ENCODE measurements around the gene IL1RAP. TPM values are rescaled to one million over a fixed set of nuclear protein-coding genes. Genes with fewer than 3 reads are reported as not detected.

IL1RAP gene
- total RNA-seq, 4 donors from 2014 or later: 0.80 to 8.6 (median 2.7) TPM

DNA sequence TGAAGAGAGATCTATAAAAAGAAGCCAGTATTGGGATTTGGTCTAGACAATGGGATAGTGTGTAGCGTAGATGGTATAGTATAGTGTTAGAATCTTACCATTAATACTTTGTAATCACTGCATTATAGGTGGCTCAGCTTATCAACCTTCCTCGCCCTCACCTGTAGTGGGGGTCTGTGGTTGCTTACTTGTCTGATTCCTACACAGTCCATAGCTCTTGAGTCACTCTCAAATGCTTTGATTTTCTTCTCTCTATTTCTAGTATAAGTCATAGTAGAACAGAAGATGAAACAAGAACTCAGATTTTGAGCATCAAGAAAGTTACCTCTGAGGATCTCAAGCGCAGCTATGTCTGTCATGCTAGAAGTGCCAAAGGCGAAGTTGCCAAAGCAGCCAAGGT lies 115.2 kb downstream of the IL1RAP start:
- TF ChIP-seq, protein P1, sequence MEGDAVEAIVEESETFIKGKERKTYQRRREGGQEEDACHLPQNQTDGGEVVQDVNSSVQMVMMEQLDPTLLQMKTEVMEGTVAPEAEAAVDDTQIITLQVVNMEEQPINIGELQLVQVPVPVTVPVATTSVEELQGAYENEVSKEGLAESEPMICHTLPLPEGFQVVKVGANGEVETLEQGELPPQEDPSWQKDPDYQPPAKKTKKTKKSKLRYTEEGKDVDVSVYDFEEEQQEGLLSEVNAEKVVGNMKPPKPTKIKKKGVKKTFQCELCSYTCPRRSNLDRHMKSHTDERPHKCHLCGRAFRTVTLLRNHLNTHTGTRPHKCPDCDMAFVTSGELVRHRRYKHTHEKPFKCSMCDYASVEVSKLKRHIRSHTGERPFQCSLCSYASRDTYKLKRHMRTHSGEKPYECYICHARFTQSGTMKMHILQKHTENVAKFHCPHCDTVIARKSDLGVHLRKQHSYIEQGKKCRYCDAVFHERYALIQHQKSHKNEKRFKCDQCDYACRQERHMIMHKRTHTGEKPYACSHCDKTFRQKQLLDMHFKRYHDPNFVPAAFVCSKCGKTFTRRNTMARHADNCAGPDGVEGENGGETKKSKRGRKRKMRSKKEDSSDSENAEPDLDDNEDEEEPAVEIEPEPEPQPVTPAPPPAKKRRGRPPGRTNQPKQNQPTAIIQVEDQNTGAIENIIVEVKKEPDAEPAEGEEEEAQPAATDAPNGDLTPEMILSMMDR (IDR thresholded peaks at IDR 0.05): no peak
- TF ChIP-seq POLR2A (IDR thresholded peaks at IDR 0.05) (no peak), EP300 (IDR thresholded peaks at IDR 0.05; ENCODE audit: low read depth) (no peak), POLR2AphosphoS5 (IDR thresholded peaks at IDR 0.05) (no peak)
- WGBS, 2 donors (ENCODE audit: low coverage in 1 of 2): 95 to 96% methylated on average over 3 to 4 of the region's 4 CpGs

DNA sequence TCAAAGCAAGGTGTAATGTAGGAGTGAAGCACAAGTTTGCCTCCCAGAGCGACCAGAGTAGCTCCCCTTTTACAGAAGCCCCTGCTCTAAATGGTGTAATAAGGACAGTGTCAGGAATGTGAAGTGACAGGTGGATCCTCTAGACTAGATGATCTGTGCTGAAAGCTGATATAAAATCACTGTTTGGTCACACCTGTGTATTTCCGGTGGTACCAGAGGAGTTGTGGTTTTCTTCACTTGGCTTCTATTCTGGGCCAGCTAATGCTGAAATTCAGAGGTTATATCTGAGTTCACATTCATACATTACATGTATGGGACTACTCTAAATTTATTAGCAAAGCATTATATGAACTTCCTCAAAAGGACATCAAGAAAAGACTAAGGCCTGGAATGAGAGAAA lies 117.4 kb downstream of the IL1RAP start:
- 78 to 94% methylated on average over 2 of the region's 2 CpGs for WGBS, 2 donors (ENCODE audit: low coverage in 1 of 2)

More for the DNA sequence above, 115.2 kb downstream of the IL1RAP start:
- Histone ChIP-seq H3K9me3 (no peaks in the 10 kb centered on the region), H3K27ac (no peak overlapping the region), H3K4me3 (no peak overlapping the region), H3K27me3 (no peaks in the 10 kb centered on the region), H3K36me3 (no peaks in the 10 kb centered on the region), H3K4me1 (no peaks in the 10 kb centered on the region)
- in situ Hi-C loops (cut with MboI; ENCODE audit: low pct_ligation_motif_present in 1 of 4, low pct_unique_long_range_greater_than_20kb in 1 of 4, low sequenced_read_pairs in 3 of 4): no loop called here
- DNase-seq: no peak
- intact Hi-C loops (cut with DNase I; ENCODE audit: low total_unique reads): no loop called here

DNA sequence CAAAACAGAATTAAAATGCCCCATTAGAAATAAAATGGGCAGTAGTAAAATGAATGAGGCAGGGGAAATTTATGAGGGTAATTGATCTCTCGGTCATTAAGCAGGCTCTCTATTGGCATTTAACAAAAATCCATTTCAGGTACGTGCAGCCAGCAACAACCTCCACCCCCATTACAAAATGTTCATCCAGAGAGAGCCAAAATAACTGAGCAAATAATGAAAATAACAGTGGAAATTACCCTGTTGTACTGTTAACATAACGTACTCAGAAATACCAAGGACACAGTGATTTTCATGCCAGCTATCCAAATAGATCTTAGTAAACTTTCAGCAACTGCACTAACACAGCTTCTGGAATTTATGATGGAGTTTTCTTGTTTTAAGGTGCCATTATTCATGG lies 127.7 kb downstream of the IL1RAP start:
- Histone ChIP-seq H3K4me3 (no peak overlapping the region), H3K27ac (no peak overlapping the region), H3K4me1 (no peaks in the 10 kb centered on the region), H3K9me3 (no peaks in the 10 kb centered on the region), H3K36me3 (no peaks in the 10 kb centered on the region), H3K27me3 (no peaks in the 10 kb centered on the region)
- WGBS, 2 donors (ENCODE audit: low coverage in 1 of 2): 68 to 88% methylated on average over 3 of the region's 3 CpGs
- intact Hi-C loops (cut with DNase I; ENCODE audit: low total_unique reads) (no loop called here), in situ Hi-C loops (cut with MboI; ENCODE audit: low pct_ligation_motif_present in 1 of 4, low pct_unique_long_range_greater_than_20kb in 1 of 4, low sequenced_read_pairs in 3 of 4) (no loop called here)
- no peak for DNase-seq
- TF ChIP-seq EP300 (IDR thresholded peaks at IDR 0.05; ENCODE audit: low read depth) (no peak), POLR2AphosphoS5 (IDR thresholded peaks at IDR 0.05) (no peak), POLR2A (IDR thresholded peaks at IDR 0.05) (no peak)
- TF ChIP-seq, protein P1 (IDR thresholded peaks at IDR 0.05): no peak

More for the DNA sequence above, 117.4 kb downstream of the IL1RAP start:
- Histone ChIP-seq H3K27me3 (no peaks in the 10 kb centered on the region), H3K4me1 (no peaks in the 10 kb centered on the region), H3K27ac (no peak overlapping the region), H3K36me3 (no peaks in the 10 kb centered on the region), H3K9me3 (no peaks in the 10 kb centered on the region), H3K4me3 (no peak overlapping the region)
- in situ Hi-C loops (cut with MboI; ENCODE audit: low pct_ligation_motif_present in 1 of 4, low pct_unique_long_range_greater_than_20kb in 1 of 4, low sequenced_read_pairs in 3 of 4): no loop called here
- intact Hi-C loops (cut with DNase I; ENCODE audit: low total_unique reads): no loop called here
- TF ChIP-seq EP300 (IDR thresholded peaks at IDR 0.05; ENCODE audit: low read depth): no peak
- no peak for TF ChIP-seq POLR2A (IDR thresholded peaks at IDR 0.05)
- TF ChIP-seq, protein P1 (IDR thresholded peaks at IDR 0.05): no peak
- TF ChIP-seq POLR2AphosphoS5 (IDR thresholded peaks at IDR 0.05): no peak
- DNase-seq: no peak

DNA sequence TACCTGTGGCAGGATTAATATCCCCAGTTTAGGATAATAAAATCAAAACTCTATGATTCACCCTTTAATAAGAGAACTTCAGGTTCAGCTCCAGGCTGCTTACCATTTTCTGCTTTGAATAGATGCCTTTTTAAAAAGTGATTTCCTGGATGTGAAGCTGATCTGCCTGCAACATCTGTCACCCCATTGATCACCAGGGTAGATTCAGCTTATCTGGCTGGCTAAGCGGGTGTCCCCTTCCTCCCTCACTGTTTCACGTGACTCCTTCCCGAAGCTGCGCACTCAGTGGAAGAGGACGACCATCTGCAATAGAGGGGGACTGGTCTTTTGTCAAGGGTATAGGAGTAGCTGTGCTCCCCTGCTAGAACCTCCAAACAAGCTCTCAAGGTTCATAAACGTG lies 128.1 kb downstream of the IL1RAP start:
- TF ChIP-seq, protein P1 (IDR thresholded peaks at IDR 0.05): no peak
- TF ChIP-seq EP300 (IDR thresholded peaks at IDR 0.05; ENCODE audit: low read depth) (no peak), POLR2A (IDR thresholded peaks at IDR 0.05) (no peak), POLR2AphosphoS5 (IDR thresholded peaks at IDR 0.05) (no peak)
- Histone ChIP-seq H3K4me3 (no peak overlapping the region), H3K4me1 (no peaks in the 10 kb centered on the region), H3K9me3 (no peaks in the 10 kb centered on the region), H3K27me3 (no peaks in the 10 kb centered on the region), H3K27ac (no peak overlapping the region), H3K36me3 (no peaks in the 10 kb centered on the region)
- in situ Hi-C loops (cut with MboI; ENCODE audit: low pct_ligation_motif_present in 1 of 4, low pct_unique_long_range_greater_than_20kb in 1 of 4, low sequenced_read_pairs in 3 of 4): no loop called here
- intact Hi-C loops (cut with DNase I; ENCODE audit: low total_unique reads): no loop called here
- no peak for DNase-seq
- WGBS, 2 donors (ENCODE audit: low coverage in 1 of 2): 95% methylated on average over 6 of the region's 6 CpGs
